Cortex of kidney (tissue), 1 donor: Measurements from ENCODE around the gene ESF1.
A peak's percentile ranks its signal among the peaks of the same experiment; 100 is the strongest.

ENCODE experiments used
- DNase-seq: peaks from one replicate; lab custom pipeline; 2025; lab: John Stamatoyannopoulos, UW

Gene ESF1

GRCh38 chr20:13784893-13785715 lies at the start of gene ESF1, which contains the start of gene NDUFAF5:
TSS of gene ESF1 (minus strand) at chr20:13784919. CDS start at chr20:13783140, 1,779 bp downstream.
TSS of gene NDUFAF5 (plus strand) at chr20:13785028. CDS start at chr20:13785069, 41 bp downstream.
- peak; percentile 61 for DNase-seq

- no peak for DNase-seq
Observed at GRCh38 chr20:13831476-13831875, 46.8 kb upstream of the ESF1 start.

GRCh38 chr20:13825465-13825864 lies 40.7 kb upstream of the ESF1 start:
- no peak for DNase-seq

GRCh38 chr20:13824459-13824858 lies 39.7 kb upstream of the ESF1 start:
- no peak for DNase-seq

GRCh38 chr20:13822459-13822858 lies 37.7 kb upstream of the ESF1 start:
- no peak for DNase-seq

- DNase-seq: no peak
Observed at GRCh38 chr20:13821876-13822275, 37.2 kb upstream of the ESF1 start.

- DNase-seq: no peak
Observed at GRCh38 chr20:13819885-13820645, 35.3 kb upstream of the ESF1 start.

- no peak for DNase-seq
Observed at GRCh38 chr20:13817342-13817741, 32.6 kb upstream of the ESF1 start.

GRCh38 chr20:13816757-13817156 lies 32.0 kb upstream of the ESF1 start:
- no peak for DNase-seq

- DNase-seq: no peak
Observed at GRCh38 chr20:13814672-13815071, 30.0 kb upstream of the ESF1 start.

GRCh38 chr20:13813910-13814309 lies 29.2 kb upstream of the ESF1 start:
- no peak for DNase-seq

- DNase-seq: no peak
Observed at GRCh38 chr20:13810446-13810845, 25.7 kb upstream of the ESF1 start.

- no peak for DNase-seq
Observed at GRCh38 chr20:13809855-13810254, 25.1 kb upstream of the ESF1 start.

GRCh38 chr20:13809373-13809772 lies 24.7 kb upstream of the ESF1 start:
- DNase-seq: no peak

- DNase-seq: no peak
Observed at GRCh38 chr20:13800728-13801134, 16.0 kb upstream of the ESF1 start.

GRCh38 chr20:13799974-13800373 lies 15.3 kb upstream of the ESF1 start:
- no peak for DNase-seq

- DNase-seq: no peak
Observed at GRCh38 chr20:13799040-13799439, 14.3 kb upstream of the ESF1 start.

GRCh38 chr20:13794667-13795066 lies 9.9 kb upstream of the ESF1 start:
- DNase-seq: no peak

GRCh38 chr20:13793001-13793400 lies 8.3 kb upstream of the ESF1 start:
- no peak for DNase-seq

GRCh38 chr20:13791540-13792459 lies 7.1 kb upstream of the ESF1 start:
- no peak for DNase-seq

- DNase-seq: no peak
Observed at GRCh38 chr20:13790708-13791107, 6.0 kb upstream of the ESF1 start.
